ENCODE measurements around the gene DNAJB2.

- TF ChIP-seq CTCF (IDR thresholded peaks at IDR 0.05) (no peak), ZFX (IDR thresholded peaks at IDR 0.05; ENCODE audit: borderline replicate concordance) (no peak)
Measured at GRCh38 chr2:219274361-219274921, 4.7 kb upstream of the DNAJB2 start.
